Ishikawa (cell line): ENCODE measurements around the gene PDGFC.

ENCODE experiments used
- EGR1 ChIP-seq: IDR thresholded peaks from 2 replicates; pipeline ENCODE4 v1.6.1; 2012
- FOXM1 ChIP-seq: IDR thresholded peaks from 2 replicates; pipeline ENCODE4 v1.6.1; 2012; ENCODE audit warnings: low read depth, borderline replicate concordance
- MAX ChIP-seq: IDR thresholded peaks from 2 replicates; pipeline ENCODE4 v1.6.1; 2012
- NFIC ChIP-seq: IDR thresholded peaks from 2 replicates; pipeline ENCODE4 v1.6.1; 2012
- RAD21 ChIP-seq: IDR thresholded peaks from 2 replicates; pipeline ENCODE4 v1.6.1; 2012; ENCODE audit warnings: low read depth
- TAF1 ChIP-seq: IDR thresholded peaks from 2 replicates; pipeline ENCODE4 v1.6.1; 2012; ENCODE audit warnings: low read depth, mild to moderate bottlenecking
- USF1 ChIP-seq: IDR thresholded peaks from 2 replicates; pipeline ENCODE4 v1.6.1; 2012
- YY1 ChIP-seq: IDR thresholded peaks from 2 replicates; pipeline ENCODE4 v1.6.1; 2012; ENCODE audit warnings: low read depth
- ZBTB7A ChIP-seq: IDR thresholded peaks from 2 replicates; pipeline ENCODE4 v1.6.1; 2012; ENCODE audit warnings: low read depth

GRCh38 chr4:156999175-156999517 is 27.5 kb upstream of the PDGFC start:
- 0 out of 2 replicates have a peak, but pooled peaks have one; percentile 0 for TF ChIP-seq YY1
- TF ChIP-seq RAD21, result 0 out of 2 replicates have a peak, but pooled peaks have one; percentile 11
- TF ChIP-seq FOXM1, result peak; percentile 89
- no peak for TF ChIP-seq USF1
- peak; percentile 34 for TF ChIP-seq MAX
- peak; percentile 99 for TF ChIP-seq NFIC
- TF ChIP-seq ZBTB7A, result no peak
- no peak for TF ChIP-seq TAF1
- no peak for TF ChIP-seq EGR1
